Stimulated activated CD4-positive, alpha-beta T cell treated with anti-CD3 and anti-CD28 coated beads, Interleukin-1b, Interleukin-23, amount 100 ng/mL, for 24 hours (primary cell): ENCODE data around the gene PSMC1.

Experiments used
- DNase-seq, 4 experiments: peaks; one replicate each; pipeline ENCODE4 v3.0.0-alpha.2; 2020; ENCODE audit warnings: low read depth in 4 of 4, low spot score in 1 of 4

Gene PSMC1

DNA sequence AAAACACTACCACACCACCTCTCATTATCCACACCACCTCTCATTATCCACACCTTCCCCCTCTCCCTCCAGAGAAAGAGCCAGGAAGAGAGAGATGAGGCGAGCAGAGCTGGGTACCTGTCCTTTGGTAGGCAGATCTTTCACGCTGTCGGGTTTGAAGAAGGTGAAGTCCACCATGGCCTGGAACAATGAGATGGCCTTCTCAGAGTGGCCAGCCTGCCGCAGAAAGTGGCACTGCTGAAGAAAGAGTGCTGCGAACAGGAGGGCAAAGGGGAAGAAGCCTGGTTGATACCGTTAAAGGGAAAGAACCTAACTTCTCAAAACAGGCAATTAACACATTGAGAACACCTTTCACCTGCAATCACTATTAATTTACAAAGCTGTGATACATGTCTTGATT, 44.8 kb downstream of the PSMC1 start:
- DNase-seq: no peak

DNA sequence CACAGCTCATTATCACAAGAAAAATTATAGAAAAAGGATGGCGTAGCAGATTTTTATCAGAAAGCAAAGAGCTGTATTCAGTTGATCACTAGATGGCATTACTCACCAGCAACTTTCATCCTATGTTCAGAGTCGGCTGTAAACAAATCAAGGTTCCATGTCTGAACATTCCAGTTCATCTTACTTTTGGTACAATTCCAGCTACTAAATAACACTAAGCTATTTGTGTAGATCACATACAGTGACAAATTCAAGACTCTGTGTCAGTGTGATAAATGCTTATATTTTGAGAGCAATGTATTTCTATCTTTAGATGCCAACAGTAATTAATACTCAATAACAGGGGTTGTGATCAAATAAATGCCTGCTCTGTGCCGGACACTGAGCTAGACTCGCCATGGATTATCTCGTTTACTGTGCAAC, 45.3 kb downstream of the PSMC1 start:
- DNase-seq: no peak

DNA sequence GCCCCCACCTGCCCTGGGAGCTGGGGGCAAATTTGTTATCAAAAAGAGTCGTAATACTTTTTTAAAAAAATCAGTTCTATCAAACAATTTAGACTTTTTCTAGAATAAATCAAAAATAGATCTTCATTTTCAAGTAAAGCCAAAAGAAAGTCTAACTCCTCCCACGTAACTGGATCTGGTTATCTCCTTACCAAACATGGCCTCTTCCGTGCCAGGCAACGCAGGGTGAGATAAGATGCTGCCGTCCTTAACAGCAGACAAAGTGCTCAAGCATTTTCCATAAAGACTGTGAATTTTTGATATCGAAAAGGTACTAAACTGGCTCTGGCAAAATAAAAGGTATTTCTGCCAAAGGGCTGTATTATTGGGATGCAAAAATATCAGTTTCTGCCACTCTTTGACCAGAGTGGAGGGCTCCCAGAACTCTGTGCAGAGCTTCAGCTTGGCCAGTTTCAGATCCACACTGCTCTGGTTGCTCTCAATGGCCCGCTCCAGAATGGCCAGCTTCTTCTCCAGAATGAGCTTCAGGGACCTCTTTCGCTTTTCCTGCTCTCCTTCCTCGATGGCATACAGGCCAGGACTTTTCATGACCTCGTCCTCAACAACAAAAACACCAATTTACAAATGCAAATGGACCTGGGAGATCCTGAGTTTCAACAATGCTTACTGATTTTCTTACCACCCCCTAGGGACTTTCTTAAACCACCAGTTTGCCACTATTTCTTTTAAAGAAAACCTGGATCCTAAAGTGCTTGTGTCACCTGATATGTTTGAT, 46.4 kb downstream of the PSMC1 start:
- DNase-seq: no peak

DNA sequence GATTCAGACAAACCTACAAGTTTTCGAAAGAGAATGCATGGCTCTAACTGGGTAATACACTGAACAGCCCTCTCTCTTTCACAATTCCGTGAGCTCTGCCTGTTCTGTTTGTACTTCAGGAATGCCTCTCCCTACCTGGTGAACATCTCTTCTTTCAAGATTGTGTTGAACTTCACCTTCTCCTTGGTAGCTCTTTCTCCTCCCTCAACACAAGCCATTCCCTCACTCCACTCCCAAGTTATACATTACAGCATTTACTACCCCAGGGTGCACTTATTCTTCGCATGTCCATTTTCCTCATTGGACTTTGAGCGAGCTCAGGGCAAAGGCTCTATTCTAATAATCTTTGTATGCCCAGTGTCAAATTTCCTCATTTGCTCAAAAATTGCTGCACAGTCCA, 47.1 kb downstream of the PSMC1 start:
- no peak for DNase-seq

DNA sequence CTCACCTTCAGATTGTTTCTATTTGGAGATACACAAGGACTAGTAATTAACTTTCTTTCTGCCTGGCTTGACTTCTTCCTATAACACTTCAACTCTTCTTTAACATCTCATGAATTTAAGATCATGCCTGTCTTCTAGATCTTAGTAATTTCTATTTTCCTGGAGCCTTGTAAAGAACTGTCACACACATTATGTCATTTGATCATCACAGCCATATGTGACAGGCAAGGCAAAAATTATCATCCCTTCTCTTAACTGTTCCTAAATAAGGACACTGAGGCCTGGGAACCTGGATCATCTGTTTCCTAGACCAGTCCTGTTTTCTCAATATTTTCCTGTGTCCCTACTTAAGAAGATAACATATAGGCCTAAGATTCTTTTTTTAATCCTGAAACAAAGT, 48.1 kb downstream of the PSMC1 start:
- no peak for DNase-seq

DNA sequence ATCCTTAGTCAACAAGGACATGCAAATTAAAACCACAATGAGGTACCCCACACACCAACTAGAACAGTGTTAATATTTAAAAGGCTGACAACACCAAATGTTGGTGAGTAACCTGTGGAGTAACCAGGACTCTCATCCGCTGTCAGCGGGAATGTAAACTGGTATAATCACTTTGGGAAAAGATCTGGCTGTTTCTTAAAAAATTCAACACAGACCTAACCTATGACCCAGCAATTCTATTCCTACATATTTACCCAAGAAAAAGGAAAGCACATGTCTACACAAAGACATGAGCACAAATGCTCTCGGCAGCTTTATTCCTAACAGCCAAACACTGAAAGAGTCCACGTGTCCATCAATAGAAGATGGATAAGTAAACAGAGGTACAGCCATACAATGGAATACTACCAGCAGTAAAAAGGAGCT, 48.8 kb downstream of the PSMC1 start:
- no peak for DNase-seq

DNA sequence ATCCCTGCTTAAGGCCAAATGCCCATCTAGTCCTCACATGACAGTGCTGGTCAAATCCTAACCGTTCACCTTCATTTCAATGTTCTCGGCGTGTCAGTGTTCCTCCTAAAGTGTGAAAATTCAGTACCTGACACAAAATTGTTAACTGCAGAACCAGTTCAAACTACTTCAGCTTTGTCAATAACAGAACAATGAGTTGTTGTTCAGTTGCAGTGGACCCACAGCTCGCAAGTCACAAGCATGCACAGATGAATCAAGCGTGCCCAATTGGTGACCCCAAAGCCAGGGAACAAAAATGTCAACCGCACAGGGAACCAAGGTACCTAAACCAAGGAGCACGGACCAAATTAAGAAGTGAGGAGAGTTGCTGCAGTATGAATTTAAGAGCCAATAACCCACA, 52.2 kb downstream of the PSMC1 start:
- no peak for DNase-seq

DNA sequence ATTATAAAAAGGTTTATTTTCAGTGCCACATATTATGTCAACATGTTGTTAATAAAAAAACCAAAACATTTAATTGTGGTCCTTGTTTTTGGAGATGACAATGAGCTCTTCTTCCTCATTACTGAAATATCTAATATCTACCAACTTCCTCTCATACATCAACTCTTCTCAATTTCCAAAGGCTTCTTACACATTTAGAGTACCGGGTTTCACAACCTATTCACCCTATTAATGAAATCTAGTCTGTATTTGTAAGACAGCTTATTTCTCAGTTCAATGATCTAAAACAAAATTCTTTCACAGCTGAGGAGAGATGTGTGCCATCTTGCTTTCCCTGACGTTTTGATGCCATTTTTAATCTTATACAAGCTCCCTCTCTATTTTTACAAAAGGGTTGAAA, 60.9 kb downstream of the PSMC1 start:
- no peak for DNase-seq

DNA sequence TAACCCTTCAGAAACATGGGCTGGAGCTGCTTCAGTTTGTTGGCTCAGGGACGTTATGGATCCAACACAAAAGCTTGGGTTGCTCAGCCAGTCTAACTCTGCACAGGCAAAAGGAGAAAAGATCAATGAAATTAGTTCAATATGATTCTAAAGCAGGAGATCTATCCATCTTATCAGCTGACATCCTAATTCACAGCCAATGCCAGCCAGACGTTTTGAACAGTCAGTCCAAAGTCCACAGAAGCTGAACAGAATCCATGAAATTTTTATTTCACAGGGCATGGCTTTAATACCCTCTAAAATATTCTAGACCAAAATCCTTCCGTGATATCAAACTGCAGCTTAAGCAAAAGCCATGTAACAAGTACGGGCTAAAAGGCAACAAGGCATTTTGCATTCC, 61.7 kb downstream of the PSMC1 start:
- no peak for DNase-seq

DNA sequence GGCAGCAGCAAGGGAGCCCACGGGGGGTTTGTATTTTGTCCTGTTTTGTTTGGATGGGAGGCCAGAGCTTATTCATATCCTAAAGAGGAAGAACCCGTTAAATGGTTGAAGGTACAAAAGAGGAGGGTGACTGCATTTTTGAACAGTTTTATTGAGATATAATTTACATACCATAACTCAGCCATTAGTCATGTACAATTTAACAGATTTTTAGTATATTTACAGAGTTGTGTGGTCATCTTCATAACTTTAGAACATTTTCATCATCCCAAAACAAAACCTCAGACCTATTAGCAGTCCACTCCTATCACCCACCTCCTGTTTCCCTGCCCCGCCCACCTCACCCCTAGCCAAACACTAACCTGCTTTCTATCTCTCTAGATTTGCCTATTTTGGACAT, 62.8 kb downstream of the PSMC1 start:
- no peak for DNase-seq

DNA sequence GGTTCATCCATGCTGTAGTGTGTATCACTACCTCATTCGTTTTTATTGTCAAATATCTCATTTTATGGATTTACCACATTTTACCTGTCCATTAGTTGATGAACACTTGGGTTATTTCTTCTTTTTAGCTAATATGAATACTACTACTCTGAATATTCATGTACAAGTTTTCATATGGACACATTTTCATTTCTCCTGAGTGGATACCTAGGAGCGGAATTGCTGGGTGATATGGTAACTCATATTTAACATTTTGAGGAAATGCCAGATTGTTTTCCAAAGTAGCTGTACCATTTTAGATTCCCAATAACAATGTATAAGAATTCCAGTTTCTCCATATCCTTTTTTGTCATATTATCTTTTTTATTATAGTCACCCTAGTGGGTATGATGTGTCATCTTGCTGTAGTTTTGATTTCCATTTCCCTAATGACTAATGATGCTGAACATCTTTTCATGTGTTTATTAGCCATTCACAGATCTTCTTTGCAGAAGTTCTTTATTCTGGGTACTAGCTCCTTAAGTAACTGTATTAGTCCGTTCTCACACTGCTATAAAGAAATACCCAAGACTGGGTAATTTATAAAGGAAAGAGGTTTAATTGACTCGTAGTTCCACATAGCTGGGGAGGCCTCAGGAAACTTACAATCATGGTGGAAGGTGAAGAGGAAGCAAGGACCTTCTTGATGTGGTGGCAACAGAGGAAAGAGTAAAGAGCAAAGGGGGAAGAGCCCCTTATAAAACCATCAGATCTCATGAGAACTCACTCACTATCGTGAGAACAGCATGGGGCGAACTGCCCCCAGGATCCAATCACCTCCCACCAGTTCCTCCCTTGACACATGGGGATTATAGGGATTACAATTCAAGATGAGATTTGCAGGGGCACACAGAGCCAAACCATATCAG, 63.5 kb downstream of the PSMC1 start:
- DNase-seq: no peak

DNA sequence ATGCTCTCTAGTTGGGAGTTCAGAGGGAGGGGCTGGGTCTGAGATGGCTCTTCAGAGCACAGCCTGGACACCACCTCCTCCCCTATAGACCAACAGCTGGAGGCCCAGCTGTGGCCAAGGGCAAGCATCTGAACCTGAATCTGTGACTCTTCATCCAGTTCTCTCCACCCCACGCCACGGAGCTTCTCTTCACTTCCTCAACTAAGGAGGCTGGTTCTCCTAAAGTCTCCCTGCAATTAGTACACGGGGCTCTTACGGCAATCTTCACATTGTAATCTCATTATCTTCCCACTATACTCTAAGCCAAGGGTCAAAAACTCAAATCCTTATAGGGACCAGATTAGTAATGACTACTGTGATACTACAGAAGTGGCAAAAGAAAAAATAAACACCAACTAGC, 65.5 kb downstream of the PSMC1 start:
- DNase-seq: no peak
